Measurements from ENCODE around the gene SLIT3. TPM values are rescaled to one million over a fixed set of nuclear protein-coding genes. Genes with fewer than 3 reads are reported as not detected.

SLIT3 gene
- total RNA-seq, 1 experiment from 2014 or later = 0.92 TPM

DNA sequence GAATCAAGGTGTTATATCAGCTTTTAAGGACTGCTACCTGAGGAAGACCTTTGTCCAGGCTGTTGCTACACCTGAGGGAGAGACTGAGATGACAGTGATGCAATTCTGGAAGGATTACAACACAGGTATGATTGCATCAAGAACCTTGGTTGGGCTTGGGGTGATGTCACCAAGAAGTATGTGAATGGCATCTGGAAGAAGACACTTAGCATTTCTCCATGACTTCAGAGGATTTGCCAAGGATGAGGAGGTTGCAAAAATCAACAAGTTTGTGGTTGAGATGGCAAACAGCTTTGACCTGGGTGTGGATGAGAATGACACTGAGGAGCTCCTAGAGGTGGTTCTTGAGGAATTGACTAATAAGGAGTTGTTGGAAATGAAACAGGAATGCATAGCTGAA lies 653.9 kb downstream of the SLIT3 start:
- H4K91ac ChIP-seq (ENCODE audit: insufficient read length, low read depth, low read length) = no peak overlapping the region
- H4K5ac ChIP-seq (ENCODE audit: insufficient read length, low read depth, low read length) = no peak overlapping the region
- no peak for DNase-seq
- no peak overlapping the region for H2BK120ac ChIP-seq (ENCODE audit: low read depth, low read length, poor library complexity, severe bottlenecking)
- H2AFZ ChIP-seq (ENCODE audit: low read length) = no peak overlapping the region
- H3K27me3 Mint-ChIP-seq (ENCODE audit: low read depth) = no peaks in the 10 kb centered on the region
- no peak overlapping the region for H4K8ac ChIP-seq (replicated peaks; ENCODE audit: insufficient read length, low read depth, low read length)
- H3K27ac Mint-ChIP-seq = no peak overlapping the region
- H3K79me2 ChIP-seq (ENCODE audit: insufficient read depth, low read length) = no peaks in the 10 kb centered on the region; the same call in 1 of the 2 replicates
- no peaks in the 10 kb centered on the region for H3K79me1 ChIP-seq (ENCODE audit: insufficient read depth, low read depth, low read length, poor library complexity, severe bottlenecking)
- no peaks in the 10 kb centered on the region for H3K4me1 ChIP-seq (ENCODE audit: insufficient read depth, low read length)
- H3K18ac ChIP-seq (ENCODE audit: insufficient read length, low read depth, low read length) = no peak overlapping the region
- H3K4me3 Mint-ChIP-seq = no peak overlapping the region
- H3K14ac ChIP-seq (ENCODE audit: insufficient read depth, low read length) = no peak overlapping the region
- no peak overlapping the region for H3K4ac ChIP-seq (ENCODE audit: low read depth, low read length)
- H2BK15ac ChIP-seq (ENCODE audit: low read depth, low read length) = no peak overlapping the region
- H2AK5ac ChIP-seq (ENCODE audit: insufficient read length, low read length) = no peak overlapping the region
- H3K9ac ChIP-seq (ENCODE audit: extremely low read depth, insufficient read length, low read length) = no peak overlapping the region
- no peaks in the 10 kb centered on the region for H3K9me3 ChIP-seq (ENCODE audit: control insufficient read depth, low read depth, low read length)
- no peak overlapping the region for H3T11ph ChIP-seq (ENCODE audit: low read length)
- peaks cover 3 to 8% (median 3%) of the 10 kb centered on the region in 3 experiments for H3K36me3 Mint-ChIP-seq (ENCODE audit: insufficient read depth in 1 of 3, low read depth in 3 of 3)
- peaks cover 8 to 9% of the 10 kb centered on the region in 2 experiments for H3K9me3 Mint-ChIP-seq
- H2BK12ac ChIP-seq (ENCODE audit: insufficient read length, low read depth, low read length) = no peak overlapping the region
- no peaks in the 10 kb centered on the region for H3K27me3 ChIP-seq (ENCODE audit: insufficient read depth, low read length)
- H2BK5ac ChIP-seq (ENCODE audit: insufficient read length, low read length) = no peak overlapping the region
- H4K20me1 ChIP-seq (ENCODE audit: control insufficient read depth, insufficient read depth, insufficient read length) = no peaks in the 10 kb centered on the region
- no peak overlapping the region for H3K4me2 ChIP-seq (ENCODE audit: insufficient read depth, insufficient read length, low read length)
- H3K27ac ChIP-seq (ENCODE audit: insufficient read length, low read depth, low read length) = no peak overlapping the region
- no peaks in the 10 kb centered on the region for H3K23me2 ChIP-seq (ENCODE audit: insufficient read length, low read depth, low read length, poor library complexity, severe bottlenecking)
- H3K56ac ChIP-seq (ENCODE audit: insufficient read length, low read depth, low read length) = no peak overlapping the region
- H3K23ac ChIP-seq (ENCODE audit: insufficient read length, low read depth, low read length) = no peak overlapping the region
- H3K4me1 Mint-ChIP-seq = peaks cover 3 to 4% of the 10 kb centered on the region in 2 experiments; a peak in 2 of 4 replicates
- TF ChIP-seq, protein P1, sequence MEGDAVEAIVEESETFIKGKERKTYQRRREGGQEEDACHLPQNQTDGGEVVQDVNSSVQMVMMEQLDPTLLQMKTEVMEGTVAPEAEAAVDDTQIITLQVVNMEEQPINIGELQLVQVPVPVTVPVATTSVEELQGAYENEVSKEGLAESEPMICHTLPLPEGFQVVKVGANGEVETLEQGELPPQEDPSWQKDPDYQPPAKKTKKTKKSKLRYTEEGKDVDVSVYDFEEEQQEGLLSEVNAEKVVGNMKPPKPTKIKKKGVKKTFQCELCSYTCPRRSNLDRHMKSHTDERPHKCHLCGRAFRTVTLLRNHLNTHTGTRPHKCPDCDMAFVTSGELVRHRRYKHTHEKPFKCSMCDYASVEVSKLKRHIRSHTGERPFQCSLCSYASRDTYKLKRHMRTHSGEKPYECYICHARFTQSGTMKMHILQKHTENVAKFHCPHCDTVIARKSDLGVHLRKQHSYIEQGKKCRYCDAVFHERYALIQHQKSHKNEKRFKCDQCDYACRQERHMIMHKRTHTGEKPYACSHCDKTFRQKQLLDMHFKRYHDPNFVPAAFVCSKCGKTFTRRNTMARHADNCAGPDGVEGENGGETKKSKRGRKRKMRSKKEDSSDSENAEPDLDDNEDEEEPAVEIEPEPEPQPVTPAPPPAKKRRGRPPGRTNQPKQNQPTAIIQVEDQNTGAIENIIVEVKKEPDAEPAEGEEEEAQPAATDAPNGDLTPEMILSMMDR (conservative IDR thresholded peaks at IDR 0.05) = no peak
- H2BK20ac ChIP-seq (ENCODE audit: low read depth, low read length, poor library complexity, severe bottlenecking) = no peak overlapping the region
